ENCODE measurements around the gene RB1.

The RB1 gene

DNA sequence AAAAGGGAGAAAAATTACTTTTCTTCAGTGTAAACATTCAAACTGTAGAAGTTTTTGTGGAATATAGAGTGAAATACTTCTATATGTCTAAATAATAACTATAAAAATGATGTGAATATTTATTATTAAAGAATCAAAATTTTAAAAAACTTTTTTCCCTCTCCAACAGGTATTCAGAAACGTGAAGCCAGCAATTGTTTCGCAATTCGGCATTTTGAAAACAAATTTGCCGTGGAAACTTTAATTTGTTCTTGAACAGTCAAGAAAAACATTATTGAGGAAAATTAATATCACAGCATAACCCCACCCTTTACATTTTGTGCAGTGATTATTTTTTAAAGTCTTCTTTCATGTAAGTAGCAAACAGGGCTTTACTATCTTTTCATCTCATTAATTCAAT, 42.6 kb upstream of the RB1 start:
- no peak overlapping the region for H3K4me3 ChIP-seq (ENCODE audit: control insufficient read depth, low read depth, low read length)
- DNase-seq (ENCODE audit: low read depth) = no peak
- TF ChIP-seq, protein P1, sequence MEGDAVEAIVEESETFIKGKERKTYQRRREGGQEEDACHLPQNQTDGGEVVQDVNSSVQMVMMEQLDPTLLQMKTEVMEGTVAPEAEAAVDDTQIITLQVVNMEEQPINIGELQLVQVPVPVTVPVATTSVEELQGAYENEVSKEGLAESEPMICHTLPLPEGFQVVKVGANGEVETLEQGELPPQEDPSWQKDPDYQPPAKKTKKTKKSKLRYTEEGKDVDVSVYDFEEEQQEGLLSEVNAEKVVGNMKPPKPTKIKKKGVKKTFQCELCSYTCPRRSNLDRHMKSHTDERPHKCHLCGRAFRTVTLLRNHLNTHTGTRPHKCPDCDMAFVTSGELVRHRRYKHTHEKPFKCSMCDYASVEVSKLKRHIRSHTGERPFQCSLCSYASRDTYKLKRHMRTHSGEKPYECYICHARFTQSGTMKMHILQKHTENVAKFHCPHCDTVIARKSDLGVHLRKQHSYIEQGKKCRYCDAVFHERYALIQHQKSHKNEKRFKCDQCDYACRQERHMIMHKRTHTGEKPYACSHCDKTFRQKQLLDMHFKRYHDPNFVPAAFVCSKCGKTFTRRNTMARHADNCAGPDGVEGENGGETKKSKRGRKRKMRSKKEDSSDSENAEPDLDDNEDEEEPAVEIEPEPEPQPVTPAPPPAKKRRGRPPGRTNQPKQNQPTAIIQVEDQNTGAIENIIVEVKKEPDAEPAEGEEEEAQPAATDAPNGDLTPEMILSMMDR (conservative IDR thresholded peaks at IDR 0.05; ENCODE audit: control insufficient read depth, insufficient read depth, low read depth, low read length) = no peak

DNA sequence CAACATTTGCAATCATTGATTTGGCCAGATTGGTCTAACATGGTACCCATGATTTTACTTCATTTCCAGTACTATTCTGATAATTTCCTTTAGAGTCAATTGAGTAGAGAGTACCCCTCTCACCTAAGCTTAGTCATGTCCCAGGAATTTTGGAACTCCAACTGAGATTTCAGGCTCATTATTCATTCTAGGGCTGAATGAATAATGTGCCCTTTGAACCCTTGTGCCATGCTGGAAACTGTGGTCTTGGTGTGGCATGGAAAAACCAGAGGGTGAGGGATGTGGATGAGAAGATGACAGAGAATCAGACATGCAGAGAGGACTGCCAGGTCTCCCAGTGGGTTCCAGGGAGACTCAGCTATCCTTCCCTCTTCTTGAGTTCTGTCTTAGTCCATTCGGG, 40.4 kb upstream of the RB1 start:
- no peak for DNase-seq (ENCODE audit: low read depth)
- TF ChIP-seq, protein P1 (conservative IDR thresholded peaks at IDR 0.05; ENCODE audit: control insufficient read depth, insufficient read depth, low read depth, low read length) = no peak
- H3K4me3 ChIP-seq (ENCODE audit: control insufficient read depth, low read depth, low read length) = no peak overlapping the region

DNA sequence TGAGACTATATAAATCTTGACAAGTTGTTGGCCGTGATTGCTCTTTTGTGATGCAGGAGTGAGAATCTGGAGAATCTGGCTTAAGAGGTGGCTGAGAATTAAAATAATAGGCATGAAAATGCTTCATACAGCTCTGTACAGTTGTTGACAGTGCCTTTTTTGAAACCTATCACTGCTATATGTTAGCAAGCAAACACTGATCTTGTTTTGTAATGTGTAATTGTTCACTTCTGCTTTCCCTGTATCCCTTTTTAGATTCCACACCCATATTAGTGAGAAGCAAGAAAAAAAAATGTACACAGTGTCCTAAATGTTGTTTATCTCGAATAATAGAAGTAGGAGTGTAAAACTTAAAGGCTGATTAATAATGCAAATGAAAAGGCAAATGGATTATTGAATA, 39.5 kb upstream of the RB1 start:
- no peak for DNase-seq (ENCODE audit: low read depth)
- TF ChIP-seq, protein P1 (conservative IDR thresholded peaks at IDR 0.05; ENCODE audit: control insufficient read depth, insufficient read depth, low read depth, low read length) = no peak
- no peak overlapping the region for H3K4me3 ChIP-seq (ENCODE audit: control insufficient read depth, low read depth, low read length)

DNA sequence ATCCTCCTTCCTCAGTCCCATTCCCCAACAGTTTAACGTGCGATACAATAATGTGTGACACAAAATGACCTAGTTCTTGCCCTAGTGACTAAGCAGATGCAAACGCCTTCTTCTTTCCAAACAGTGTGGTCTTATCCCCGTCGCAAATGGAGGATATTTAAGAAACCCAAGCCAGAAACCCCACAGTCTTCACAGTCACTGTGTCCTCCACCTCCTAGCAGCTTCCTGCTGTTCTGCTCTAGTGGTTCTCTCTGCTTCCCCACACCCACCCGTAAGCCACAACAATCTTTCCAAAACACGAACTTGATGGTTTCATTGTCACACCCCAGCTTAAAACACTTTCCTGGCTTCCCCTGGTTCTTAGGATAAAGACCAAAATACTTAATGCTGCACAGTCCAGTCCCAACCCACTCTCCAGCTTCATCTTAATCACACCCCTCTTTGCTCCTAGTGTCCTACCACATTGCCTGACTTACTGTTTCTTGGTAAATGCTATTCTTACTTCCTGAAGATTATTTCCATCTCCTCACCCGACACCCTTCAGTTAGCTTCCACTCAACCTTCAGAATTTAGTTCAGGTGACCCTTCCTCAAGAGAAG, 38.2 kb upstream of the RB1 start:
- DNase-seq (ENCODE audit: low read depth) = no peak
- TF ChIP-seq, protein P1 (conservative IDR thresholded peaks at IDR 0.05; ENCODE audit: control insufficient read depth, insufficient read depth, low read depth, low read length) = no peak
- no peak overlapping the region for H3K4me3 ChIP-seq (ENCODE audit: control insufficient read depth, low read depth, low read length)

DNA sequence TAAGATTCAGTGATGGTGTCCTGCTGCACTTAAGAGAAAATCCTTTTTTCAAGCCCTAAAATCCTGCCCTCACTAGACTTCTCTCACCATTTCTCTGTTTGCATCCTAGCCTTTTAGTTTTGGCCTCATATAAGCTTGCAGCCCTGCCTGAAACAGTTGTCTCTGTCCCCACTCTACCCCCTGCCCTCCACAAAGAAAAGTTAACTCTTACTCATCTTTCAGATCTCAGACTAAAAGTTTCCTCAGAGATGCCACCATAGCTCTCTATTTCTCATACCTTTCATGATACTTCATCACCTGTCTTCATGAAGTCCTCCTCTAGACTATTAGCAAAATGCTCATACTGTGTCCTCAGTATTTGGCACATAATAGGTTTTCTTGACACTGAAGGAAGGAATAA, 37.4 kb upstream of the RB1 start:
- no peak for DNase-seq (ENCODE audit: low read depth)
- TF ChIP-seq, protein P1 (conservative IDR thresholded peaks at IDR 0.05; ENCODE audit: control insufficient read depth, insufficient read depth, low read depth, low read length) = no peak
- H3K4me3 ChIP-seq (ENCODE audit: control insufficient read depth, low read depth, low read length) = no peak overlapping the region

DNA sequence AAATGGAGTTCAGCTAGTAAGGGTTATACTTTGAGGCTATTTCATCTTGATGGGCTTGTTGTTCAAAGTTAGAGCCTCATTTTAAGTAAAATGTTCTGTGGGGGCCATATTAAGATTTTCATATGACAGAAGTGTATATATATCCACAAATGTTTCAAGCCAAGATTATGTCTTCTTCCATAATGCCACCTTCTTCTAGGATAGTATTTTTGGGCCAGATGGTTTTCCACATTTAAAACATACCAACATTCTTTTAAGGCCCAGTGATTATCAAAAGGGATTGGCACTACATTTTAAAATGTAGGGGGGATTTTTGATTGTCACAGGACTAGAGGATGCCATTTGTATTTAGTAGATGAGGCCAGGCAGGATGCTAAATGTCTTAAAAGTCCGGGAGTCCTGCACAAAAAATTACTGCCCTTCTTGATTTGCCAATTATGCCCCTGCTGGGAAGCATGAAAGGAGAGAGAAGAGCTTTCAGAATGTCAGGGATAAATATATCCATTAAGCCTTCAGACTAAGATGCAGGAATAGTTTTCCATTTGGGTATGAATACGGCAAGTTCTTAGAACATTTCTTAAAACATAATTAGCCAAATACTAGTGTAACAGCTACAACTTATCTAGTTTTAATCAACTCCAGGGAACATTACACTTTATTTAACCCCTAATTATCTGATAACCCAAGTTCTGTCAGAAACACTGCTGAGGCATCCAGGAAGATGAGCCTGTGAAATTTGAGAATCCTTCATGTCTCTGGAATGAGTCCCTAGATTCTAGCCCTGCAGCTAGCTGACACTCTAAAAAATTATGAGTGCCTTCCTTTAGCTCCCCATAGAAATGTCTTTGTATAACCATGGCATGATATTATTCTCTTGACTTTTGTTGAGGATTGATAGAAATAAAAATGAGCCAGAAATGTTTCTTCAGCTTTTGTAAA, 36.6 kb upstream of the RB1 start:
- H3K4me3 ChIP-seq (ENCODE audit: control insufficient read depth, low read depth, low read length) = no peak overlapping the region
- TF ChIP-seq, protein P1 (conservative IDR thresholded peaks at IDR 0.05; ENCODE audit: control insufficient read depth, insufficient read depth, low read depth, low read length) = no peak
- DNase-seq (ENCODE audit: low read depth) = no peak

Data from fibroblast of mammary gland (primary cell).